ENCODE data around the gene TRIM41. TPM values are rescaled to one million over a fixed set of nuclear protein-coding genes. Genes with fewer than 3 reads are reported as not detected.

The TRIM41 gene
- total and polyA plus RNA-seq, 2 of the 13 experiments (the other 11 are each of a cell fraction or from before 2014, with no cell fraction given) = 10.2 to 16.7 TPM

- TF ChIP-seq ETS1 (CRISPR knock-in tag; IDR thresholded peaks at IDR 0.05) (no peak), ZNF326 (CRISPR knock-in tag; IDR thresholded peaks at IDR 0.05; ENCODE audit: borderline replicate concordance) (no peak), ERF (CRISPR knock-in tag; IDR thresholded peaks at IDR 0.05) (peak; percentile 44; the same call in 1 of the 2 replicates), TSC22D2 (CRISPR knock-in tag; IDR thresholded peaks at IDR 0.05; ENCODE audit: borderline replicate concordance) (peak; percentile 73; the same call in 1 of the 2 replicates), ZNF460 (CRISPR knock-in tag; IDR thresholded peaks at IDR 0.05; ENCODE audit: borderline replicate concordance) (peak; percentile 95), CBFB (CRISPR knock-in tag; IDR thresholded peaks at IDR 0.05) (peak; percentile 18; the same call in 1 of the 2 replicates), PTBP1 (IDR thresholded peaks at IDR 0.05; ENCODE audit: low read depth, low read length, poor library complexity, severe bottlenecking) (no peak), REPIN1 (CRISPR knock-in tag; IDR thresholded peaks at IDR 0.05; ENCODE audit: borderline replicate concordance, low read depth) (peak; percentile 72), ZIK1 (CRISPR knock-in tag; IDR thresholded peaks at IDR 0.05; ENCODE audit: borderline replicate concordance, low read depth) (peak; percentile 43; the same call in 1 of the 2 replicates), DDIT3 (CRISPR knock-in tag; IDR thresholded peaks at IDR 0.05) (0 out of 2 replicates have a peak, but pooled peaks have one; percentile 71), ZNF7 (CRISPR knock-in tag; IDR thresholded peaks at IDR 0.05) (peak; percentile 19; the same call in 1 of the 2 replicates), ATF4 (CRISPR knock-in tag; IDR thresholded peaks at IDR 0.05) (peak in 1 of 2 experiments; percentile 20; a peak in 1 of 4 replicates), PHF21A (CRISPR knock-in tag; IDR thresholded peaks at IDR 0.05) (peak; percentile 72), ZSCAN29 (CRISPR knock-in tag; conservative IDR thresholded peaks at IDR 0.05) (peak; percentile 60; the same call in 1 of the 2 replicates), MED1 (CRISPR knock-in tag; IDR thresholded peaks at IDR 0.05) (peak; percentile 62; the same call in 1 of the 2 replicates), MYNN (CRISPR knock-in tag; IDR thresholded peaks at IDR 0.05; ENCODE audit: low read depth) (0 out of 2 replicates have a peak, but pooled peaks have one; percentile 61), HDAC1 (CRISPR knock-in tag; IDR thresholded peaks at IDR 0.05) (0 out of 2 replicates have a peak, but pooled peaks have one; percentile 10), REXO4 (CRISPR knock-in tag; IDR thresholded peaks at IDR 0.05; ENCODE audit: borderline replicate concordance) (no peak), TOPORS (CRISPR knock-in tag; IDR thresholded peaks at IDR 0.05) (0 out of 2 replicates have a peak, but pooled peaks have one; percentile 32), ETV5 (CRISPR knock-in tag; IDR thresholded peaks at IDR 0.05; ENCODE audit: borderline replicate concordance) (peak; percentile 39; the same call in 1 of the 2 replicates), WIZ (CRISPR knock-in tag; IDR thresholded peaks at IDR 0.05) (no peak), ASH2L (IDR thresholded peaks at IDR 0.05; ENCODE audit: insufficient read length, low read depth, low read length) (peak; percentile 35), ZNF501 (CRISPR knock-in tag; IDR thresholded peaks at IDR 0.05) (peak; percentile 81), PLRG1 (conservative IDR thresholded peaks at IDR 0.05) (no peak), SCMH1 (CRISPR knock-in tag; IDR thresholded peaks at IDR 0.05; ENCODE audit: borderline replicate concordance) (no peak), KAT8 (CRISPR knock-in tag; IDR thresholded peaks at IDR 0.05) (peak; percentile 53), TERF1 (CRISPR knock-in tag; IDR thresholded peaks at IDR 0.05) (no peak)
These were observed 35.4 kb upstream of the TRIM41 start (continued) for GRCh38 chr5:181187500-181188213.
